HG02885 (cell line): ENCODE data around the gene RETNLB.

Source experiments
- ATAC-seq: cut with Tn5 transposase; IDR thresholded peaks from one replicate; pipeline ENCODE4 v1.9.1; 2021; ENCODE audit warnings: mild to moderate bottlenecking; ENCODE audit not compliant: unreplicated experiment, poor library complexity

RETNLB gene

GRCh38 chr3:108757404-108757982 lies at the start of gene RETNLB:
RETNLB (minus strand) TSS chr3:108757410; CDS start chr3:108757185, 225 bp downstream.
- ATAC-seq: no peak

GRCh38 chr3:108806316-108806715 lies 49.1 kb upstream of the RETNLB start:
- ATAC-seq: peak; percentile 83

- no peak for ATAC-seq
These were observed 47.8 kb upstream of the RETNLB start for GRCh38 chr3:108804966-108805365.

GRCh38 chr3:108804437-108804836 lies 47.2 kb upstream of the RETNLB start:
- no peak for ATAC-seq

- ATAC-seq: no peak
These were observed 34.3 kb upstream of the RETNLB start for GRCh38 chr3:108791473-108791872.

GRCh38 chr3:108780235-108780634 lies 23.0 kb upstream of the RETNLB start:
- ATAC-seq: no peak

GRCh38 chr3:108779496-108779895 lies 22.3 kb upstream of the RETNLB start:
- no peak for ATAC-seq

GRCh38 chr3:108775649-108776048 lies 18.4 kb upstream of the RETNLB start:
- ATAC-seq: no peak

- no peak for ATAC-seq
These were observed 10.0 kb upstream of the RETNLB start for GRCh38 chr3:108767253-108767652.

GRCh38 chr3:108755686-108756085 lies 1.5 kb downstream of the RETNLB start:
- ATAC-seq: no peak

- no peak for ATAC-seq
These were observed 12.4 kb downstream of the RETNLB start for GRCh38 chr3:108744762-108745161.

- no peak for ATAC-seq
These were observed 14.3 kb downstream of the RETNLB start for GRCh38 chr3:108742929-108743328.

- ATAC-seq: no peak
These were observed 20.4 kb downstream of the RETNLB start for GRCh38 chr3:108736821-108737220.

- no peak for ATAC-seq
These were observed 28.3 kb downstream of the RETNLB start for GRCh38 chr3:108728934-108729333.

GRCh38 chr3:108728105-108728504 lies 29.1 kb downstream of the RETNLB start:
- no peak for ATAC-seq

GRCh38 chr3:108724101-108724500 lies 33.1 kb downstream of the RETNLB start:
- ATAC-seq: no peak

- no peak for ATAC-seq
These were observed 34.5 kb downstream of the RETNLB start for GRCh38 chr3:108722724-108723123.

- ATAC-seq: no peak
These were observed 37.9 kb downstream of the RETNLB start for GRCh38 chr3:108719178-108719806.

- ATAC-seq: no peak
These were observed 38.8 kb downstream of the RETNLB start for GRCh38 chr3:108718454-108718853.

GRCh38 chr3:108713816-108714215 lies 43.4 kb downstream of the RETNLB start:
- no peak for ATAC-seq

GRCh38 chr3:108713009-108713516 lies 44.1 kb downstream of the RETNLB start:
- no peak for ATAC-seq
